ENCODE measurements around the gene COTL1. TPM values are rescaled to one million over a fixed set of nuclear protein-coding genes. Genes with fewer than 3 reads are reported as not detected.
A peak's percentile ranks its signal among the peaks of the same experiment; 100 is the strongest.
"Not testable (repeated sequence)": the region's sequence is repeated elsewhere in the genome, so short reads cannot be mapped to it uniquely, and the experiment has no call there.

Gene COTL1
- total RNA-seq, 1 experiment from 2014 or later = 162 TPM

DNA sequence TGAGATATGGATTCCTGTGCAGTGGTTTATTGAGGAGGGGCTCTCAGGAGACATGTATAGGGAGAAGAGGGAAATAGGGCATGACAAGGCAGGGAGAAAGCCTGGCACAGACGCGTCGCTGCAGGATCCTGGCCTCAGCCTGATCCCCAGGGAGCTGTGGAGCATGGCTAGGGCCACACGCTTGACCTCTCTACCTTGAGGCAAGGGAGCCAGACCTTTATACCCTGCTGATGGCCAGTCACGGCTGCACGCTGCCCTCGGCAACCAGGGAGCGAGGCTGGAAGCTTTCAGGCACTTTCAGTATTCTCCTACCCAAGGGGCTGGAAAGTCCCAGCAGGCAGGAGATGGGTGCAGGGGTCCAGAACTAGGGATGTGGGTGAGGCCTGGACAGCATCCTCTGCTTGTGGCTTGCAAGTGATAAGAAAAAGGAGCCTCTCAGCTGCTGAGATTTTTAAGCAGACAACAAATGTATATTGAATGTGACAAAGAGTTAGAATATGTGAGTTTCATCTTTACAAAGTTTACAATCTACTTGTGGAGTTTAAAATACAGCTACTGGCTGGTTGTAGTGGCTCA lies 20.4 kb upstream of the COTL1 start:
- Histone ChIP-seq H3K36me3 (ENCODE audit: insufficient read depth, low read length) (no peaks in the 10 kb centered on the region), H3K4me1 (ENCODE audit: low read length) (peaks cover 28% of the 10 kb centered on the region), H3K27me3 (ENCODE audit: low read length) (no peaks in the 10 kb centered on the region), H2AFZ (ENCODE audit: low read length) (no peak overlapping the region), H3K79me2 (ENCODE audit: low read length) (no peaks in the 10 kb centered on the region), H3K27ac (ENCODE audit: low read length) (no peak overlapping the region), H3K4me2 (ENCODE audit: low read depth, low read length, poor library complexity, severe bottlenecking) (no peak overlapping the region), H3K9me3 (ENCODE audit: low read length) (no peaks in the 10 kb centered on the region), H3K4me3 (ENCODE audit: low read length) (no peak overlapping the region), H4K20me1 (ENCODE audit: insufficient read depth, low read depth, low read length) (no peaks in the 10 kb centered on the region), H3K9ac (ENCODE audit: low read length) (no peak overlapping the region), H3K9me2 (replicated peaks; ENCODE audit: insufficient read depth, low read length) (no peaks in the 10 kb centered on the region)
- no peak for DNase-seq

DNA sequence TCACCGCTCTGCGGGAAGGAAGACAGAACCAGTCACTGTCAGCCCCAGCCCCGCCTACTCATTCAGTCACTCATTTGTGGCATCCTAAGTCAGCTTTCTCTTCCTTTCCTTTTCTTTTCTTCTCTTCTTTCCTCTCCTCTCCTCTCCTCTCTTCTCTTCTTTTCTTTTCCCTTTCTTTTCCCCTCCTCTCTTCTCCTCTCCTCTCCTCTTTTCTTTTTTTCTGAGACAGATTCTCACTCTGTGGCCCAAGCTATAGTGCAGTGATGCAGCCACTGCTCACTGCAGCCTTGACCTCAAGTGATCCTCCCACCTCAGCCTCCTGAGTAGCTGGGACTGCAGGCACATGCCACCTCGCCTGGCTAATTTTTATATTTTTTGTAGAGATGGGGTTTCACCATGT lies 19.8 kb upstream of the COTL1 start:
- H3K4me2 ChIP-seq (ENCODE audit: low read depth, low read length, poor library complexity, severe bottlenecking) = no peak overlapping the region
- no peak overlapping the region for H3K27ac ChIP-seq (ENCODE audit: low read length)
- no peaks in the 10 kb centered on the region for H3K9me2 ChIP-seq (replicated peaks; ENCODE audit: insufficient read depth, low read length)
- H3K27me3 ChIP-seq (ENCODE audit: low read length) = no peaks in the 10 kb centered on the region
- no peaks in the 10 kb centered on the region for H3K36me3 ChIP-seq (ENCODE audit: insufficient read depth, low read length)
- no peak overlapping the region for H2AFZ ChIP-seq (ENCODE audit: low read length)
- H3K4me1 ChIP-seq (ENCODE audit: low read length) = peaks cover 26% of the 10 kb centered on the region
- H4K20me1 ChIP-seq (ENCODE audit: insufficient read depth, low read depth, low read length) = no peaks in the 10 kb centered on the region
- no peak overlapping the region for H3K9ac ChIP-seq (ENCODE audit: low read length)
- no peak for DNase-seq
- H3K9me3 ChIP-seq (ENCODE audit: low read length) = no peaks in the 10 kb centered on the region
- 0 out of 2 replicates have a peak overlapping the region, but pooled peaks have one; percentile 20 for H3K4me3 ChIP-seq (ENCODE audit: low read length)
- H3K79me2 ChIP-seq (ENCODE audit: low read length) = no peaks in the 10 kb centered on the region

DNA sequence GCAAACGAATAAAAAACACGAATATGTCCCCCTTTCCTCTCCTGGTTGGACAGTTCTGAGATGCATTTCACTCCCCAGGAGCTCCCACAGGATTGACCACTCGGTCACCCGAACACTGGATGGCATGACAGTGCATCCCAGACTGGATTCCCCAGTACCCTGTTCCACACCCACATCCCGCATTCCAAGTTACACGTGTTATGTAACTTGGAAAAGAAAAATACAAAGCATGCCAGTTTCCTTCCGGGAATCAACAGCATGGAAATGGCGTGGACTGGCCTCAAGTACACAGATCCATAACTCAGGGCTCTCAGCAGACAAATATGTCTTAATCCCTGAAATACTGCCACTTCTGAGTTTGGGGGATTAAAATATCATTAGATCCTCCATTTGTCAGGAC lies 17.8 kb upstream of the COTL1 start:
- H3K27me3 ChIP-seq (ENCODE audit: low read length) = no peaks in the 10 kb centered on the region
- H4K20me1 ChIP-seq (ENCODE audit: insufficient read depth, low read depth, low read length) = no peaks in the 10 kb centered on the region
- no peak for DNase-seq
- H3K36me3 ChIP-seq (ENCODE audit: insufficient read depth, low read length) = no peaks in the 10 kb centered on the region
- H3K79me2 ChIP-seq (ENCODE audit: low read length) = no peaks in the 10 kb centered on the region
- no peaks in the 10 kb centered on the region for H3K9me3 ChIP-seq (ENCODE audit: low read length)
- H3K9ac ChIP-seq (ENCODE audit: low read length) = no peak overlapping the region
- H3K9me2 ChIP-seq (replicated peaks; ENCODE audit: insufficient read depth, low read length) = no peaks in the 10 kb centered on the region
- H2AFZ ChIP-seq (ENCODE audit: low read length) = no peak overlapping the region
- no peak overlapping the region for H3K27ac ChIP-seq (ENCODE audit: low read length)
- peaks cover 12% of the 10 kb centered on the region for H3K4me1 ChIP-seq (ENCODE audit: low read length)
- no peak overlapping the region for H3K4me2 ChIP-seq (ENCODE audit: low read depth, low read length, poor library complexity, severe bottlenecking)
- no peak overlapping the region for H3K4me3 ChIP-seq (ENCODE audit: low read length)

DNA sequence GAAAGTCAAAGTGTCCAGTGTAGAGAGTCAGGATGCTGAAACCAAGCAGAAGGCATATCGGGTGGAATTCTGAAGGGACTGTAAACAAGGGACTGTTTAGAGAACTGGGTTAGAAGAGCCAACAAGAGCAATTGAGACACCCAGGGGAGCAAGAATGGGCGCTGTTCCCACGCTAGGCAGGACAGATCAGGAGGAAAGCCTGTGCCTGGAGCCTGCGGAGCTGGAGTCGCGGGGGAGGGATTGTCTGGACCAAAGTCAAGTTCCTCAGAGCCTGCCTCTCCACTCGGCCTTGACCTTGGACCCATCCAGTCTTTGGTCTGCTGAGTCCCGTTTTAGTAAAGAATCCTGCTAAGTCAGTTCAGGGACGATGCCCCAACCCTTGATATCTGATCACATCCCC lies 15.7 kb upstream of the COTL1 start:
- DNase-seq = no peak
- Histone ChIP-seq H3K79me2 (ENCODE audit: low read length) (no peaks in the 10 kb centered on the region), H3K4me1 (ENCODE audit: low read length) (peaks cover 7% of the 10 kb centered on the region), H3K9me3 (ENCODE audit: low read length) (no peaks in the 10 kb centered on the region), H3K4me2 (ENCODE audit: low read depth, low read length, poor library complexity, severe bottlenecking) (no peak overlapping the region), H4K20me1 (ENCODE audit: insufficient read depth, low read depth, low read length) (no peaks in the 10 kb centered on the region), H3K4me3 (ENCODE audit: low read length) (no peak overlapping the region), H2AFZ (ENCODE audit: low read length) (no peak overlapping the region), H3K27ac (ENCODE audit: low read length) (no peak overlapping the region), H3K27me3 (ENCODE audit: low read length) (no peaks in the 10 kb centered on the region), H3K9me2 (replicated peaks; ENCODE audit: insufficient read depth, low read length) (no peaks in the 10 kb centered on the region), H3K9ac (ENCODE audit: low read length) (no peak overlapping the region), H3K36me3 (ENCODE audit: insufficient read depth, low read length) (no peaks in the 10 kb centered on the region)

DNA sequence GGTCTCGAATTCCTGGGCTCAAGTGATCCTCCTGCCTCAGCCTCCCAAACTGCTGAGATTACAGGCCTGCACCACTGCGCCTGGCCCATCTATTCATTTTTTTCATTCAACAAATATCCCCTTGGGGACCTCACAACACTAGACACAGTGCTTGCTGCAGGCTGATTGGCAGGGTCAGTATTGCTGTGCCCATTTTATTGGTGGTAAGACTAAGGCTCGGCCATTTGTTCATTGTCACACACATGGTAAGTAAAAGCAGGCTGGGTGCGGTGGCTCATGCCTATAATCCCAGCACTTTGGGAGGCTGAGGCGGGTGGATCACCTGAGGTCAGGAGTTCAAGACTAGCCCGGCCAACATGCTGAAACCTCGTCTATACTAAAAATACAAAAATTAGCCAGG lies 15.0 kb upstream of the COTL1 start:
- not testable (repeated sequence) for H3K36me3 ChIP-seq (ENCODE audit: insufficient read depth, low read length); H3K9me3 ChIP-seq (ENCODE audit: low read length); H3K4me2 ChIP-seq (ENCODE audit: low read depth, low read length, poor library complexity, severe bottlenecking); H2AFZ ChIP-seq (ENCODE audit: low read length); H3K9me2 ChIP-seq (replicated peaks; ENCODE audit: insufficient read depth, low read length); DNase-seq; H3K4me3 ChIP-seq (ENCODE audit: low read length); H4K20me1 ChIP-seq (ENCODE audit: insufficient read depth, low read depth, low read length); H3K27me3 ChIP-seq (ENCODE audit: low read length); H3K9ac ChIP-seq (ENCODE audit: low read length); H3K27ac ChIP-seq (ENCODE audit: low read length); H3K79me2 ChIP-seq (ENCODE audit: low read length)
- H3K4me1 ChIP-seq (ENCODE audit: low read length) = peaks cover 10% of the 10 kb centered on the region

DNA sequence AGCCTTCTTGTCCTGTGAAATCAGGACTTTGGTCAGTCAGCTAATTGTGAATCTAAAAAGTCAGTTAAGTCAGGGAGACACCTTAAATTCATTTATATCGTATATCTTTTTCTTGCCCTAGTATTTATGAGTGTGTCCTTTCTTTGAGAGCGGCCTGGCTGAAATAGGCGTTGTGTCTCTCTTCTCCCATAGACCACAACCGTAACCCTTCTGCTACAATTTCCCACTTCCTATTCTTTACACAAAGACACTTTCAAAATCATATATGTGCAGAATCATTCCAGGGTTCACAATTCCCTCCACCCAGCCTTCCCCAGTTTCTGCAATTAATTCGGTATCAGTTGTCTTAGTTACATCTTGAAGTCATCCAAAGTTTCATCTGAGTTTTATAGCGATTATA lies 14.0 kb upstream of the COTL1 start:
- Histone ChIP-seq H2AFZ (ENCODE audit: low read length) (no peak overlapping the region), H3K9ac (ENCODE audit: low read length) (no peak overlapping the region), H3K4me2 (ENCODE audit: low read depth, low read length, poor library complexity, severe bottlenecking) (no peak overlapping the region), H3K4me3 (ENCODE audit: low read length) (no peak overlapping the region), H3K36me3 (ENCODE audit: insufficient read depth, low read length) (no peaks in the 10 kb centered on the region), H3K79me2 (ENCODE audit: low read length) (no peaks in the 10 kb centered on the region), H3K9me3 (ENCODE audit: low read length) (no peaks in the 10 kb centered on the region), H3K27ac (ENCODE audit: low read length) (no peak overlapping the region), H3K27me3 (ENCODE audit: low read length) (no peaks in the 10 kb centered on the region), H4K20me1 (ENCODE audit: insufficient read depth, low read depth, low read length) (no peaks in the 10 kb centered on the region), H3K9me2 (replicated peaks; ENCODE audit: insufficient read depth, low read length) (no peaks in the 10 kb centered on the region), H3K4me1 (ENCODE audit: low read length) (peaks cover 3% of the 10 kb centered on the region)
- DNase-seq = no peak

DNA sequence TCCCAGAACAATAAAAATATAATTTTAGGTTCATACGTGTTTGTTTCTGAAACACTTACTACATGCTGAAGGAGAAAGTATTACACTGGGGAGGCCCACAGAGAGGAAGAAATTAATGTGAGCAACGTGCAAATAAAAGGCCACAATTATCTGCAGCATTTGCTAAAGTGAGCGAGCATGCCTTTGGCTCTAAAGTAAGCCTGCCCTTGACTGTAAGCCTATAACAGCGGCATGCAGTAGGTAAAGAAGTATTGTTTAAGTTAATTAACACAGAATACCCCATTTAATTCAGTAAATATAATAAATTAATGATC lies 13.2 kb upstream of the COTL1 start:
- H3K9me3 ChIP-seq (ENCODE audit: low read length) = no peaks in the 10 kb centered on the region
- no peaks in the 10 kb centered on the region for H3K27me3 ChIP-seq (ENCODE audit: low read length)
- no peaks in the 10 kb centered on the region for H3K36me3 ChIP-seq (ENCODE audit: insufficient read depth, low read length)
- peaks cover 3% of the 10 kb centered on the region; the same call in 1 of the 2 replicates for H3K4me1 ChIP-seq (ENCODE audit: low read length)
- no peak overlapping the region for H3K9ac ChIP-seq (ENCODE audit: low read length)
- no peak overlapping the region for H3K4me3 ChIP-seq (ENCODE audit: low read length)
- no peaks in the 10 kb centered on the region for H3K79me2 ChIP-seq (ENCODE audit: low read length)
- H3K27ac ChIP-seq (ENCODE audit: low read length) = no peak overlapping the region
- no peaks in the 10 kb centered on the region for H4K20me1 ChIP-seq (ENCODE audit: insufficient read depth, low read depth, low read length)
- no peaks in the 10 kb centered on the region for H3K9me2 ChIP-seq (replicated peaks; ENCODE audit: insufficient read depth, low read length)
- no peak overlapping the region for H3K4me2 ChIP-seq (ENCODE audit: low read depth, low read length, poor library complexity, severe bottlenecking)
- DNase-seq = no peak
- H2AFZ ChIP-seq (ENCODE audit: low read length) = no peak overlapping the region

DNA sequence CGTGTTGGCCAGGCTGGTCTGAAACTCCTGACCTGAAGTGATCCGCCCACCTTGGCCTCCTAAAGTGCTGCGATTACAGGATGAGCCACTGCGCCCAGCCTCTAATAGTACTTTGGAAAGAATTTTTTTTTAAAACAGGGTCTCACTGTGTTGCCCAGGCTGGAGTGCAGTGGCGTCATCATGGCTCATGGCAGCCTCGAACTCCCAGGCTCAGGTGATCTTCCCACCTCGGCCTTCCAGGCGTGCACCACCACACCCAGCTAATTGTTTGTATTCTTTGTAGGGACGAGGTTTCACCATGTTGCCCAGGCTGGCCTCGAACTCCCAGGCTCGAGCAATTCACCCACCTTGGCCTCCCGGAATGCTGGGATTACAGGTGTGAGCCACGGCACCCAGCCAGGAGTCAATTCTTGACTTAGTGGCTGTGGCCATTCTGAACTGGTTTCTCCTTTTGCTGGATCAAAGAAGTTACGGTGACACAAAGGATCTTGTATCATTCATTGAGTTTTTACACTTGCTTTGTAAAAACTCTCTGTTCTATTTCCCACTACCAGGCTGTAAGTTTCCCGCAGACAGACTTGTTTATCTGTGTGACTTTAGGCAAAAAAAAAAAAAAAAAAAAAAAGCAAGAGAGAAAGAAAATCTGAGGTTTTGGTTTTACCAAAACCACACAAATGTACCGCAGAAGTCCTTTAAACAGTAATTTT lies 12.7 kb upstream of the COTL1 start:
- H3K9me3 ChIP-seq (ENCODE audit: low read length) = no peaks in the 10 kb centered on the region
- DNase-seq = no peak
- H3K27me3 ChIP-seq (ENCODE audit: low read length) = no peaks in the 10 kb centered on the region
- no peak overlapping the region for H3K4me3 ChIP-seq (ENCODE audit: low read length)
- H4K20me1 ChIP-seq (ENCODE audit: insufficient read depth, low read depth, low read length) = no peaks in the 10 kb centered on the region
- H3K27ac ChIP-seq (ENCODE audit: low read length) = no peak overlapping the region
- H3K9ac ChIP-seq (ENCODE audit: low read length) = no peak overlapping the region
- H3K36me3 ChIP-seq (ENCODE audit: insufficient read depth, low read length) = no peaks in the 10 kb centered on the region
- no peak overlapping the region for H3K4me2 ChIP-seq (ENCODE audit: low read depth, low read length, poor library complexity, severe bottlenecking)
- H3K79me2 ChIP-seq (ENCODE audit: low read length) = no peaks in the 10 kb centered on the region
- H2AFZ ChIP-seq (ENCODE audit: low read length) = no peak overlapping the region
- peaks cover 3% of the 10 kb centered on the region; the same call in 1 of the 2 replicates for H3K4me1 ChIP-seq (ENCODE audit: low read length)
- no peaks in the 10 kb centered on the region for H3K9me2 ChIP-seq (replicated peaks; ENCODE audit: insufficient read depth, low read length)

Data from Karpas-422 (cell line).